NCI-H510A (cell line): ENCODE results near the gene PRSS27.

Experiments
- DNase-seq: peaks from one replicate; lab custom pipeline; 2025; lab: John Stamatoyannopoulos, UW

PRSS27 gene

DNA sequence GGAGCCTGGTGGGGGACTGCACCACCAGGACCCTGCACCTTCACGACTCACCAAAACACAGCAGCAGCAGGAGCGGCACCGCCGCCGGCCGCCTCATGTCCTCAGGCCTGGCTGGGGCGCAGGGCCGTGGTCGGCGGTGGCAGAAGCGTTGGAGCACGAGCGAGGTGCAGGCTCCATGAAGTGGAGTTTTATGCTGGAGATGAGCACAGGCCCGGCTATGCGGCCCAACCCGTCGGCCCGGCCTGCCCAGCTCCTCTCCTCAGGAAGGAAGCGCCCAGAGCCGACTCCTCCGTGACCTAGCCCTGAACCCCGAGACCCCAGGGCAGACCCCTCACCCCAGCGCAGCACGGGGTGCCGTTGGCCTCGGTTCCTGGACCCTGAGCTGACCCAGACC is at the start of gene PRSS27:
TSS of gene PRSS27 (minus strand) at position 161 of the 394 bp plus-strand sequence. CDS start at position 97, 64 bp downstream.
- no peak for DNase-seq

- DNase-seq, result no peak
These were observed 49.6 kb upstream of the PRSS27 start for GRCh38 chr16:2769675-2770056.

DNA sequence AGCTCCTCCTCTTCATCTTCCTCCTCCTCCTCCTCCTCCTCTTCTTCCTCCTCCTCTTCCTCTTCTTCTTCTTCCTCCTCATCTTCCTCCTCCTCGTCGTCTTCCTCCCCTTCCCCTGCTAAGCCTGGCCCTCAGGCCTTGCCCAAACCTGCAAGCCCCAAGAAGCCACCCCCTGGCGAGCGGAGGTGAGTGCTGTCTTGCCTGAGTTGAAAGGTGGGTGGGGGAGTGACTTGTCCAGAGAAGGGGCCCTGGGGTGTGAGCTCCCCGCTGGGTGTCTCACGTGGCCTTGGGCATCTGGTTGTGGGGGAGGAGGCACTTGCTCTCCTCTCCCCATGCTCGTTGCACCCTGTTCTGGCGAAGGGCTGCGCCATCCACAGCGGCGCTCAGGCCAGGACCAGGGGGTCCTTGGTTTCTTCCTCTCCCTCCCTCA is 49.1 kb upstream of the PRSS27 start:
- DNase-seq, result no peak

DNA sequence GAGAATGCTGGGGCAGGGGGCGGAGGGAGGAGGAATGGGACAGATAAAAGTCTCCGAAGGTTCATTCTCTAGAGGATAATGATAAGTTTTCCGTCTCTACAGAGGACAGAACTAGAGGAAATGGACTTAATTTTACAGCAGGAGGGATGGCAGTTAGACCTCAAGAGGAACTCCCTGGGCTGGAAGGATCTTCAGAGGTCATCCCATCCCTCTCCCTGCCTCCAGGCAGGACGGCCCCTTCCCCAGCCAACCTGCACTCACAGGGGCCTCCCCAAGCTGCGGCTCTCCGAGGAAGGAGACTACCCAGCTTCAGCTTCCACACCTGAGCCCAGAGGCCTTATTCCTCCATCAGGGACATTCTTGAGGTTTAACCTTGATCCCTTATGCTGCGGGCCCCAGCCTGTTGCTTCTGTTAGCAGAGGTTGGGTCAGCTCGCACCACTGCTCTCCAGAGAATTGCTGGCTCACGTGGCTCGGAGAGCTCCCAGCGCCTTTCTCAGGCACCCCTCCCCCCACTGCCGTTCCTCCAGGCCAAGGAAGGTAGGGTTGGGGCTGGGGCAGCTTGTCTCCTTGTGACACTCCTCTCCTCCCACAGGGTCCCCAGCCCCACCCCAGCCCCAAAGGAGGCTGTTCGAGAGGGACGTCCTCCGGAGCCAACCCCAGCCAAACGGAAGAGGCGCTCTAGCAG is 48.5 kb upstream of the PRSS27 start:
- DNase-seq, result no peak

DNA sequence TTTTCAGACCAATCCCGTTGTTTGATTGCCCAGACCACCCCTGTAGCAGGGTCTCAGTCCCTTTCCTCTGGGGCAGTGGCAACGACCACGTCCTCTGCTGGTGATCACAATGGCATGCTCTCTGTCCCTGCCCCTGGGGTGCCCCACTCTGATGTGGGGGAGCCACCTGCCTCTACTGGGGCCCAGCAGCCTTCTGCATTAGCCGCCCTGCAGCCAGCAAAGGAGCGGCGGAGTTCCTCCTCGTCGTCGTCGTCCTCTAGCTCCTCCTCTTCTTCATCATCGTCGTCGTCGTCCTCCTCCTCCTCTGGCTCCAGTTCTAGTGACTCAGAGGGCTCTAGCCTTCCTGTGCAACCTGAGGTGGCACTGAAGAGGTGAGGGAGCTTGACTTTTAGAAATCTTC is 47.9 kb upstream of the PRSS27 start:
- no peak for DNase-seq

- no peak for DNase-seq
These were observed 47.2 kb upstream of the PRSS27 start for GRCh38 chr16:2767140-2767731.

GRCh38 chr16:2766430-2767139 is 46.6 kb upstream of the PRSS27 start:
- DNase-seq, result no peak

DNA sequence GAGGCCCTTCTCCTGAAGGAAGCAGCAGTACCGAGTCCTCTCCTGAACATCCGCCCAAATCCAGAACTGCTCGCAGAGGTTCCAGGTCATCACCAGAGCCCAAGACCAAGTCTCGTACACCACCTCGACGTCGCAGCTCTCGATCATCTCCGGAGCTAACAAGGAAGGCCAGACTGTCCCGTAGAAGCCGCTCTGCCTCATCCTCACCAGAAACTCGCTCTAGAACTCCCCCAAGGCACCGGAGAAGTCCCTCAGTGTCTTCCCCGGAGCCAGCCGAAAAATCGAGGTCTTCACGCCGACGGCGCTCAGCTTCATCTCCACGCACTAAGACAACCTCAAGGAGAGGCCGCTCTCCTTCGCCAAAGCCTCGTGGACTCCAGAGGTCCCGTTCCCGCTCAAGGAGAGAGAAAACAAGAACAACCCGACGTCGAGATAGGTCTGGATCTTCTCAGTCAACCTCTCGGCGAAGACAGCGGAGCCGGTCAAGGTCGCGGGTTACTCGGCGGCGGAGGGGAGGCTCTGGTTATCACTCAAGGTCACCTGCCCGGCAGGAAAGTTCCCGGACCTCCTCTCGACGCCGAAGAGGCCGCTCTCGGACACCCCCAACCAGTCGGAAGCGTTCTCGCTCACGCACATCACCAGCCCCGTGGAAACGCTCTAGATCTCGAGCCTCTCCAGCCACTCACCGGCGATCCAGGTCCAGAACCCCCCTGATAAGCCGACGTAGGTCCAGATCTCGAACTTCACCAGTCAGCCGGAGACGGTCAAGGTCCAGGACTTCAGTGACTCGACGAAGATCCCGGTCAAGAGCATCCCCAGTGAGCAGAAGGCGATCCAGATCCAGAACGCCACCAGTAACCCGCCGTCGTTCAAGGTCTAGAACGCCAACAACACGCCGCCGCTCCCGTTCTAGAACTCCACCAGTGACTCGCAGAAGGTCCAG is 45.7 kb upstream of the PRSS27 start:
- no peak for DNase-seq

- no peak for DNase-seq
These were observed 44.7 kb upstream of the PRSS27 start for GRCh38 chr16:2764718-2765117.

GRCh38 chr16:2763173-2763572 is 43.1 kb upstream of the PRSS27 start:
- no peak for DNase-seq

GRCh38 chr16:2762711-2763110 is 42.7 kb upstream of the PRSS27 start:
- no peak for DNase-seq

- DNase-seq, result no peak
These were observed 42.0 kb upstream of the PRSS27 start for GRCh38 chr16:2761886-2762583.

DNA sequence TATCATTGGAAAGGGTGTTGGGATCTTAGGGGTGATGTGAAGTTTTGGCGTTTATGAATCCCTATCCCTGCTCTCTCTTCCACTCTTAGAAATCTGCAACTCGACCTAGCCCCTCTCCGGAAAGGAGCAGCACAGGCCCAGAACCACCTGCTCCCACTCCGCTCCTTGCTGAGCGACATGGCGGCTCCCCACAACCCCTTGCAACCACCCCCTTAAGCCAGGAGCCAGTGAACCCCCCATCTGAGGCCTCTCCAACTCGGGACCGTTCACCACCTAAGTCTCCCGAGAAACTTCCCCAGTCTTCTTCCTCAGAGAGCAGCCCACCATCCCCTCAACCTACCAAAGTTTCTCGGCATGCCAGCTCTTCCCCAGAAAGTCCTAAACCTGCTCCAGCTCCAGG is 41.4 kb upstream of the PRSS27 start:
- no peak for DNase-seq

DNA sequence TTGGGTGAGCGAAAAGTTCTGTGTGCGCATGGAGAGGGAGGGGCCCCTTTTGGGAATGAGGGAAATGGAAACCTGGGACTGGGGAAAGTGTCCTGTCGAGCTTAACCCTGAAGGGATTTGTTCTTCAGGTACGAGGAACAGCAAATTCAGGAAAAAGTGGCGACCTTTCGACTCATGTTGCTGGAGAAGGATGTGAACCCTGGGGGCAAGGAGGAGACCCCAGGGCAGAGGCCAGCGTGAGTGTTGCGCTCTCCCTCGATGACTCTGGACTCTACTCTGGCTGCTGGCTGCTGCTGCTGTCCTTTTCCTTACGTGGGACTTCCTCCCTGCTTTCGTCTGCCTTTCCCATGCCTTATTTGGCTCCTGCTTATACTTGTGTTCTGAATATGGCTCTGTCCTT is 37.3 kb upstream of the PRSS27 start:
- no peak for DNase-seq

- no peak for DNase-seq
These were observed 36.4 kb upstream of the PRSS27 start for GRCh38 chr16:2756288-2757015.

- DNase-seq, result no peak
These were observed 35.1 kb upstream of the PRSS27 start for GRCh38 chr16:2755158-2755557.

DNA sequence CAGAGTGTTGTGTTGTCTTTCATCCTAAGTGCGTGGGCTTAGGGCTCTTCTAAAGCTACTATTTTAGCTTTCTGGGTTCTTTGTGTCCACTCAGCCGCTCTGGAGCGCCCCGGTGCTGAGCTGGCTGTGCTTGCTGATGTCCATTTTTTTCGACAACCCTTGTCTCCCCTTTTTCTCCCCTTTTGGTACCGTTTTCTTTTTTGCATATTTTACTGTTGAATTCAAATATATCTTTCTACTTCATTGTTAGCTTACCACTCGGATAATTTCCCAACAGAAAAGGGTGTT is 33.7 kb upstream of the PRSS27 start:
- no peak for DNase-seq

GRCh38 chr16:2752850-2753732 is 33.1 kb upstream of the PRSS27 start:
- peak; percentile 63 for DNase-seq

GRCh38 chr16:2752035-2752849 is 32.2 kb upstream of the PRSS27 start, which contains the start of gene SRRM2:
TSS of gene SRRM2 (plus strand) at chr16:2752638. CDS start at chr16:2756365, 3,727 bp downstream.
- peak; percentile 89 for DNase-seq
